Measurements from ENCODE around the gene EFEMP1. TPM values are rescaled to one million over a fixed set of nuclear protein-coding genes. Genes with fewer than 3 reads are reported as not detected.

The EFEMP1 gene
- total and polyA plus RNA-seq, 9 of the 15 experiments (the other 6 are each of a cell fraction or from before 2014, with no cell fraction given): 0.05 to 6.2 (median 0.22) TPM

DNA sequence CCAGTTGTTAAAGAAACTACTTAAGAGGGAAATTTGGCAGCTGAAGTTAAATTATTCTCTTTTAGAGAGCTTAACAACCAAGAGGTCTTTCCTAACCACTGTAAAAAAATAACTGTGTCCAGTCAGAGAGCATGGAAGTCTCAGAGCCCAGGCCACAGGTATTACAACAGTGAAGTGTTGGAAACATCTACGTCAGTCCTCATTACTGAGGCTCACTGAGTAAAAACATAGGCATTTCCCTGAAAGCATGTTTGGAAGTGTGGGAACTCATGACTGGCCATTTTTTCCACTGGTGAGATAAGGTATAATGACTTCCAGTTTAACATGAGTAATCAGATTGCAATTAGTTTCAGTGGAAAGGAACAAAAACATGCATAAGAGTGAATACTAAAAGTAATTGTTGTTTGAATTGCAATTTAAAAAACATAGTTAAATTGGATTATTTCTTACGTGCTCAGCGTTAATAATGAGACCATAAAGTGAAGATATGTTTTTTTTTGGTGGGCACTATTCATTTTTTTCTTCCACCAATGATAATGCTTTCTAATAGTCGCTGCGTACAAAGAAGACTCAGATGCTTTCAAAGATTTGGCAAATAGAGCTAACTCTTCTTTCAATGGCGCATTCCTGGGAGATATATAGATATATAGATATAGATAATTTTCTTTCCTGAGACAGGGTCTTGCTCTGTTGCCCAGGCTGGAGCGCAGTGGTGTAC lies 60.8 kb downstream of the EFEMP1 start (continued):
- TF ChIP-seq FOSL1 (tag; conservative IDR thresholded peaks at IDR 0.05): peak; percentile 93
- peak; percentile 37; the same call in 1 of the 2 replicates for TF ChIP-seq JUND (IDR thresholded peaks at IDR 0.05; ENCODE audit: borderline replicate concordance, low read depth, low read length)
- peak; percentile 73; the same call in 2 of the 3 replicates for TF ChIP-seq JUND (tag; IDR thresholded peaks at IDR 0.05; ENCODE audit: borderline replicate concordance, low read depth, low read length)
- TF ChIP-seq CBX2 (IDR thresholded peaks at IDR 0.05; ENCODE audit: insufficient read depth, low read length, poor library complexity, severe bottlenecking): no peak
- peak in 1 of 2 experiments; percentile 50; a peak in 1 of 4 replicates for TF ChIP-seq TRIM24 (IDR thresholded peaks at IDR 0.05)
- no peak for TF ChIP-seq PPARD (CRISPR knock-in tag; IDR thresholded peaks at IDR 0.05)
- TF ChIP-seq TAF1 (IDR thresholded peaks at IDR 0.05; ENCODE audit: control insufficient read depth, extremely low read depth, insufficient read depth, low read length, severe bottlenecking): no peak
- no peak for TF ChIP-seq RFX7 (CRISPR knock-in tag; IDR thresholded peaks at IDR 0.05)
- TF ChIP-seq ATF7 (IDR thresholded peaks at IDR 0.05): peak; percentile 41; the same call in 1 of the 2 replicates
- TF ChIP-seq, protein P1, sequence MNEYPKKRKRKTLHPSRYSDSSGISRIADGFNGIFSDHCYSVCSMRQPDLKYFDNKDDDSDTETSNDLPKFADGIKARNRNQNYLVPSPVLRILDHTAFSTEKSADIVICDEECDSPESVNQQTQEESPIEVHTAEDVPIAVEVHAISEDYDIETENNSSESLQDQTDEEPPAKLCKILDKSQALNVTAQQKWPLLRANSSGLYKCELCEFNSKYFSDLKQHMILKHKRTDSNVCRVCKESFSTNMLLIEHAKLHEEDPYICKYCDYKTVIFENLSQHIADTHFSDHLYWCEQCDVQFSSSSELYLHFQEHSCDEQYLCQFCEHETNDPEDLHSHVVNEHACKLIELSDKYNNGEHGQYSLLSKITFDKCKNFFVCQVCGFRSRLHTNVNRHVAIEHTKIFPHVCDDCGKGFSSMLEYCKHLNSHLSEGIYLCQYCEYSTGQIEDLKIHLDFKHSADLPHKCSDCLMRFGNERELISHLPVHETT (CRISPR knock-in tag; conservative IDR thresholded peaks at IDR 0.05 in 1 of 2, IDR thresholded peaks at IDR 0.05 in 1 of 2): 0 out of 4 replicates have a peak, but pooled peaks of 1 of the 2 experiments have one; percentile 34
- TF ChIP-seq, protein P2, sequence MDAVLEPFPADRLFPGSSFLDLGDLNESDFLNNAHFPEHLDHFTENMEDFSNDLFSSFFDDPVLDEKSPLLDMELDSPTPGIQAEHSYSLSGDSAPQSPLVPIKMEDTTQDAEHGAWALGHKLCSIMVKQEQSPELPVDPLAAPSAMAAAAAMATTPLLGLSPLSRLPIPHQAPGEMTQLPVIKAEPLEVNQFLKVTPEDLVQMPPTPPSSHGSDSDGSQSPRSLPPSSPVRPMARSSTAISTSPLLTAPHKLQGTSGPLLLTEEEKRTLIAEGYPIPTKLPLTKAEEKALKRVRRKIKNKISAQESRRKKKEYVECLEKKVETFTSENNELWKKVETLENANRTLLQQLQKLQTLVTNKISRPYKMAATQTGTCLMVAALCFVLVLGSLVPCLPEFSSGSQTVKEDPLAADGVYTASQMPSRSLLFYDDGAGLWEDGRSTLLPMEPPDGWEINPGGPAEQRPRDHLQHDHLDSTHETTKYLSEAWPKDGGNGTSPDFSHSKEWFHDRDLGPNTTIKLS (IDR thresholded peaks at IDR 0.05; ENCODE audit: borderline replicate concordance, low read depth): no peak
- 0 out of 2 replicates have a peak, but pooled peaks have one; percentile 21 for TF ChIP-seq ZNF589 (CRISPR knock-in tag; IDR thresholded peaks at IDR 0.05; ENCODE audit: low read depth)
- peak; percentile 56; the same call in 1 of the 2 replicates for TF ChIP-seq SMARCA4 (IDR thresholded peaks at IDR 0.05)
- TF ChIP-seq NR2C1 (IDR thresholded peaks at IDR 0.05): no peak
- TF ChIP-seq NR2C1 (tag; IDR thresholded peaks at IDR 0.05): 0 out of 2 replicates have a peak, but pooled peaks have one; percentile 28
- no peak for TF ChIP-seq HDAC6 (IDR thresholded peaks at IDR 0.05; ENCODE audit: low read depth, low read length)
- TF ChIP-seq ARNT (IDR thresholded peaks at IDR 0.05): no peak
- TF ChIP-seq, protein P3, sequence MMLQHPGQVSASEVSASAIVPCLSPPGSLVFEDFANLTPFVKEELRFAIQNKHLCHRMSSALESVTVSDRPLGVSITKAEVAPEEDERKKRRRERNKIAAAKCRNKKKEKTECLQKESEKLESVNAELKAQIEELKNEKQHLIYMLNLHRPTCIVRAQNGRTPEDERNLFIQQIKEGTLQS (IDR thresholded peaks at IDR 0.05): peak; percentile 52; the same call in 1 of the 2 replicates
- TF ChIP-seq, protein P3 (CRISPR knock-in tag; conservative IDR thresholded peaks at IDR 0.05): no peak
- peak; percentile 44 for TF ChIP-seq CEBPB (tag; IDR thresholded peaks at IDR 0.05)

Measured in K562 (cell line).